Liver (tissue), 3 donors: ENCODE data around the gene IL17RD.

Experiments used
- ATF3 ChIP-seq: IDR thresholded peaks from 2 replicates; pipeline ENCODE4 v1.6.1; 2016; ENCODE audit warnings: antibody characterized with exemption
- EGR1 ChIP-seq, 2 donors: IDR thresholded peaks; 2 replicates each; pipeline ENCODE4 v1.6.1; 2016 to 2018; ENCODE audit warnings: antibody characterized with exemption in 2 of 2, low read depth in 2 of 2
- FOXA1 ChIP-seq: IDR thresholded peaks from 2 replicates; pipeline ENCODE4 v1.6.1; 2016; ENCODE audit warnings: antibody characterized with exemption
- GABPA ChIP-seq, 2 donors: IDR thresholded peaks in 1 of 2; conservative IDR thresholded peaks in 1 of 2; 2 replicates each; pipeline ENCODE4 v1.6.1; 2016; ENCODE audit warnings: antibody characterized with exemption in 2 of 2, mild to moderate bottlenecking in 1 of 2, moderate library complexity in 1 of 2
- JUND ChIP-seq, 2 donors: IDR thresholded peaks; 2 replicates each; pipeline ENCODE4 v1.6.1; 2016; ENCODE audit warnings: antibody characterized with exemption in 2 of 2
- MAX ChIP-seq: IDR thresholded peaks from 2 replicates; pipeline ENCODE4 v1.6.1; 2016; ENCODE audit warnings: antibody characterized with exemption
- RAD21 ChIP-seq, 2 donors: IDR thresholded peaks; 2 replicates each; pipeline ENCODE4 v1.6.1; 2016; ENCODE audit warnings: antibody characterized with exemption in 2 of 2, mild to moderate bottlenecking in 2 of 2
- REST ChIP-seq: IDR thresholded peaks from 2 replicates; pipeline ENCODE4 v1.6.1; 2016; ENCODE audit warnings: antibody characterized with exemption, mild to moderate bottlenecking
- RXRA ChIP-seq, 2 donors: IDR thresholded peaks; 2 replicates each; pipeline ENCODE4 v1.6.1; 2017 to 2018; ENCODE audit warnings: antibody characterized with exemption in 2 of 2, mild to moderate bottlenecking in 1 of 2
- SP1 ChIP-seq: IDR thresholded peaks from 2 replicates; pipeline ENCODE4 v1.6.1; 2018; ENCODE audit warnings: antibody characterized with exemption, mild to moderate bottlenecking
- TAF1 ChIP-seq: conservative IDR thresholded peaks from 2 replicates; pipeline ENCODE4 v1.6.1; 2016; ENCODE audit warnings: antibody characterized with exemption, mild to moderate bottlenecking
- YY1 ChIP-seq: IDR thresholded peaks from 2 replicates; pipeline ENCODE4 v1.6.1; 2016; ENCODE audit warnings: antibody characterized with exemption, mild to moderate bottlenecking
- TF ChIP-seq, protein P1 (sequence below): fragments of 150-350 bp; IDR thresholded peaks from 2 replicates; pipeline ENCODE4 v1.5.1; 2017; ENCODE audit warnings: improper control_type of control experiment, low read depth, low read length; ENCODE audit not compliant: missing input control
- donor health status: healthy.
- donor health status: healthy.

DNA sequence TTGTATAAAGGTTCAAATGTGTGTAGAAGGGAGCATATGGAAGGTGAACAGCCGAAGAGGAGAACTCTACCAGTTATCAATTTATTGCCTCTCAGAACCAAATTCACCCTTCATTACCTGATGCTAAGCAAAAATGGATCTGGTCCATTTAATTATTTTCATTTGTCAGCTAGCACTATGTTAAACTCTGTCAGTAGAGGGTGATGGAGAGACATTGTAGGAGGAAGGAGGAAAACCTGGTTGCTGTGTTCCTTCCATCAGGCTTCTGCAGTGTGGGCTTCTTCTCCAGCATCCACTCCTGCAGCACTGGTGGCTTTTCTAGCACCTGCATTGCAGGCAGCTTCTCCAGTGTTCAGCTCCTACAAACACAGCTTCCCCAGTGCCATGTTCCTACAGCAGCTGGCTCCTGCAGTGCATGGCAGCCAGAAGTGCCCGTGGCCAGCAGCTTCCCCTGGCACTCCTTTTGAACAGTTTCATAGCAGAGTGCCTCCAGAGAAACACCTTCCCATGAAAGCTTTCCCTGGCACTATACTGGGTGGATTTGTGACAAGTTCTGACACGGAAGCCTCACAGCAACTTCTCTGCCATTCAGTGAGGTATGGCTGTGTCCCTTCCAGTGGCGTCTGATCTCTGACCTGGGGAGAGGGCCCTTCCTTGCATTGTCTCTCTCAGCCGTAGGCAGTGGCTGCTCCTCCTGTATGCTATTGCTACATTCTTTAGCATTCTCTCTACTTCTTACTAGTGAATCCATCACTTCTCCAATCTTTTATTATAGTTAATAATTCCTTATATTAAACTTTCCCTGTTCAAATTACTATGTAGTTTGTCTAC, 14.6 kb upstream of the IL17RD start:
- TF ChIP-seq, protein P1, sequence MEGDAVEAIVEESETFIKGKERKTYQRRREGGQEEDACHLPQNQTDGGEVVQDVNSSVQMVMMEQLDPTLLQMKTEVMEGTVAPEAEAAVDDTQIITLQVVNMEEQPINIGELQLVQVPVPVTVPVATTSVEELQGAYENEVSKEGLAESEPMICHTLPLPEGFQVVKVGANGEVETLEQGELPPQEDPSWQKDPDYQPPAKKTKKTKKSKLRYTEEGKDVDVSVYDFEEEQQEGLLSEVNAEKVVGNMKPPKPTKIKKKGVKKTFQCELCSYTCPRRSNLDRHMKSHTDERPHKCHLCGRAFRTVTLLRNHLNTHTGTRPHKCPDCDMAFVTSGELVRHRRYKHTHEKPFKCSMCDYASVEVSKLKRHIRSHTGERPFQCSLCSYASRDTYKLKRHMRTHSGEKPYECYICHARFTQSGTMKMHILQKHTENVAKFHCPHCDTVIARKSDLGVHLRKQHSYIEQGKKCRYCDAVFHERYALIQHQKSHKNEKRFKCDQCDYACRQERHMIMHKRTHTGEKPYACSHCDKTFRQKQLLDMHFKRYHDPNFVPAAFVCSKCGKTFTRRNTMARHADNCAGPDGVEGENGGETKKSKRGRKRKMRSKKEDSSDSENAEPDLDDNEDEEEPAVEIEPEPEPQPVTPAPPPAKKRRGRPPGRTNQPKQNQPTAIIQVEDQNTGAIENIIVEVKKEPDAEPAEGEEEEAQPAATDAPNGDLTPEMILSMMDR: no peak
- TF ChIP-seq SP1 (no peak), TAF1 (no peak), EGR1 (IDR thresholded peaks at IDR 0.05; ENCODE audit: low read depth in 2 of 2) (no peak), RAD21 (IDR thresholded peaks at IDR 0.05) (peak; percentile 46 to 62), YY1 (no peak), MAX (no peak), REST (no peak), JUND (IDR thresholded peaks at IDR 0.05) (no peak), RXRA (IDR thresholded peaks at IDR 0.05) (no peak), ATF3 (no peak), FOXA1 (no peak), GABPA (IDR thresholded peaks at IDR 0.05 in 1 of 2, conservative IDR thresholded peaks at IDR 0.05 in 1 of 2) (no peak)
